ENCODE measurements around the gene COPS2. TPM values are rescaled to one million over a fixed set of nuclear protein-coding genes. Genes with fewer than 3 reads are reported as not detected.

COPS2 gene
- total RNA-seq, 2 donors from 2014 or later, result 17.5 to 33.7 TPM

DNA sequence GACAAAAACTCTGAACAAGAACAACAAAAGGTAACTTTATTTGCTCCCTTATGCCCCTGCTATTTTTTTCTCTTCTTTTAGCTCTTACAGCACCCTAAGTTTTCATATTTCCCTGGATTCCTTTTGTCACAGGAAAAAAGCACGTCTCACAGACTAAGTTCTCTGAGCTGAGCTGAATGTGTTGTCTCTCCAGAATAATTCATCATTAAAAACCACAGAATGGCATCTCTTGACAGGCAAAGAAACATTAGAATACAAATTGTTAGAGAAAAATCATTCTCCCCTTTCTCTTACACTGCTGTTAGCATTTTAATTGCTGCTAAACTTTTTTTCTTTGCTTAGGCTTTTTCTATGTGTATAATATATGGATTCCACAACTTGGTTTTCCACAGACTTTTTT, 60.5 kb downstream of the COPS2 start:
- Histone ChIP-seq H3K4me1 (peaks cover 9% of the 10 kb centered on the region), H3K9me3 (no peaks in the 10 kb centered on the region), H3K36me3 (replicated peaks in 1 of 2; ENCODE audit: insufficient read depth in 1 of 2, low read depth in 2 of 2) (no peaks in the 10 kb centered on the region), H3K4me3 (no peak overlapping the region), H3K27me3 (no peaks in the 10 kb centered on the region), H3K27ac (no peak overlapping the region)
- WGBS, 2 donors, result 71 to 79% methylated on average over 1 of the region's 1 CpG
- intact Hi-C loops (cut with DNase I), result loop anchor here (10.0 kb wide), 1 partner anchor 60 kb away; no protein-coding TSS in a partner anchor
- TF ChIP-seq, protein P1, sequence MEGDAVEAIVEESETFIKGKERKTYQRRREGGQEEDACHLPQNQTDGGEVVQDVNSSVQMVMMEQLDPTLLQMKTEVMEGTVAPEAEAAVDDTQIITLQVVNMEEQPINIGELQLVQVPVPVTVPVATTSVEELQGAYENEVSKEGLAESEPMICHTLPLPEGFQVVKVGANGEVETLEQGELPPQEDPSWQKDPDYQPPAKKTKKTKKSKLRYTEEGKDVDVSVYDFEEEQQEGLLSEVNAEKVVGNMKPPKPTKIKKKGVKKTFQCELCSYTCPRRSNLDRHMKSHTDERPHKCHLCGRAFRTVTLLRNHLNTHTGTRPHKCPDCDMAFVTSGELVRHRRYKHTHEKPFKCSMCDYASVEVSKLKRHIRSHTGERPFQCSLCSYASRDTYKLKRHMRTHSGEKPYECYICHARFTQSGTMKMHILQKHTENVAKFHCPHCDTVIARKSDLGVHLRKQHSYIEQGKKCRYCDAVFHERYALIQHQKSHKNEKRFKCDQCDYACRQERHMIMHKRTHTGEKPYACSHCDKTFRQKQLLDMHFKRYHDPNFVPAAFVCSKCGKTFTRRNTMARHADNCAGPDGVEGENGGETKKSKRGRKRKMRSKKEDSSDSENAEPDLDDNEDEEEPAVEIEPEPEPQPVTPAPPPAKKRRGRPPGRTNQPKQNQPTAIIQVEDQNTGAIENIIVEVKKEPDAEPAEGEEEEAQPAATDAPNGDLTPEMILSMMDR (IDR thresholded peaks at IDR 0.05), result no peak
- no peak for TF ChIP-seq POLR2A (IDR thresholded peaks at IDR 0.05)
- ATAC-seq (no peak), DNase-seq (no peak)

DNA sequence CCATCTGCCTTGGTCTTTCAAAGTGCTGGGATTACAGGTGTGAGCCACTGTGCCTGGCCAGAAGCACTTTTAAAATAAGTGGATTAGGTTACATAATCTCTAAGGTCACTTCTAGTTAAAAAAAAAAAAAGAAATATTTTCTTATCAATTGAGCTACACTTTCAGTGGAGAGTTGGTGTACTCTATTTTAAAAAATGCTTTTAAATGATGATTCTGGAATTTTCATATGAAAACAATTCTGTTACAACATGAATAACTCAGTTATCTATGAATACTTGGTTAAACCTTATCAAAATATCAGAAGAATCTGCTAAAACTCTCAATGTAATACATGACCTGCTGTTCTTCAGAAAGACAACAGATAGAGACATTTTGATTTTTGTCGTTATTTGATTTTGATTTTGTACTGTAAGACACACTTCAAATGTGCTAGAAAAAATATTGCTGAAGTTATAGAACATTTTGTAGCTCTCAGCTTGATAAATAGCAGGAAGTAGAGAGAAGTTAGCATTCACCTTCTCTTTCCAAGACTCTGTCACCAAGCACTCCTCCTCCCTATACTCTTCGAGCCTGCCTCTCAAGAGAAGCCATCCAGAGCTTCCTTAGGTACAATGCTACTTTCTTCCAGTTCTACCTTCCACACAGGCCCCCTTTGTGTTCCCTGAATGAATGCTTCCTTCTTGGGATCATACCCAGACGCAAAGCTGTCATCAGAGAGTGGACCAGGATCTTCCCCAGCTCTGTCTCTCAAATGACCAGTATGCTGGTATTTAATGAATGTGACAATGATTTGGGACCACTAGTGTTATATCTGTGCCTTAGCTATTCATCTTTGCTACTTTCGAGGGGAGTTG, 61.9 kb downstream of the COPS2 start:
- no peak for ATAC-seq
- TF ChIP-seq, protein P1 (IDR thresholded peaks at IDR 0.05), result no peak
- TF ChIP-seq POLR2A (IDR thresholded peaks at IDR 0.05), result no peak
- Histone ChIP-seq H3K4me1 (peaks cover 9% of the 10 kb centered on the region), H3K27ac (no peak overlapping the region), H3K9me3 (no peaks in the 10 kb centered on the region), H3K27me3 (no peaks in the 10 kb centered on the region), H3K4me3 (no peak overlapping the region), H3K36me3 (replicated peaks in 1 of 2; ENCODE audit: insufficient read depth in 1 of 2, low read depth in 2 of 2) (no peaks in the 10 kb centered on the region)
- DNase-seq, result no peak
- intact Hi-C loops (cut with DNase I), result loop anchor here (10.0 kb wide), 1 partner anchor 59 kb away; no protein-coding TSS in a partner anchor
- WGBS, 2 donors, result 77 to 87% methylated on average over 3 to 4 of the region's 4 CpGs

DNA sequence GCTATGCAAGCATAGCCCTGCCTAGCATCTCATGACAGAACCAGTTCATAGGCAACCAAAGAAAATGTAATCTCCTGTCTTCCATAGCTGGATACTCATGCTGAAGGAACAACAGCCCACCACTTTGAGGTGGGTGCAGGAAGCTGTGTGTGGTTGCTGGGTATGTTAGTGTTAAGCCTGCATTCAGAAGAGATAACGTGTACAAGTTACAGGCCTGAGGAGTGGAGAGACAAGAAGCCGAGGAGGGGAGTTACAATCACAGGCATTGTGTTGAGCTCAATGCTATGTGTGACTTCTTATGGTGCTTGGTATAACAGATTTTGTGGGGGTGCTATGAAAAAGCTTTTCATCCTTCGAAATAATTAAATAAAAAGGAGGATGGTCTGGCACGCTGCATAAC, 66.4 kb downstream of the COPS2 start:
- no peak overlapping the region for H3K27ac ChIP-seq
- H3K4me1 ChIP-seq, result peaks cover 11% of the 10 kb centered on the region
- no peak for ATAC-seq
- DNase-seq, result no peak
- WGBS, 2 donors, result 84 to 91% methylated on average over 4 of the region's 4 CpGs
- H3K27me3 ChIP-seq, result no peaks in the 10 kb centered on the region
- intact Hi-C loops (cut with DNase I), result no loop called here
- H3K36me3 ChIP-seq (replicated peaks in 1 of 2; ENCODE audit: insufficient read depth in 1 of 2, low read depth in 2 of 2), result no peaks in the 10 kb centered on the region
- no peak for TF ChIP-seq POLR2A (IDR thresholded peaks at IDR 0.05)
- TF ChIP-seq, protein P1 (IDR thresholded peaks at IDR 0.05), result no peak
- no peaks in the 10 kb centered on the region for H3K9me3 ChIP-seq
- no peak overlapping the region for H3K4me3 ChIP-seq

DNA sequence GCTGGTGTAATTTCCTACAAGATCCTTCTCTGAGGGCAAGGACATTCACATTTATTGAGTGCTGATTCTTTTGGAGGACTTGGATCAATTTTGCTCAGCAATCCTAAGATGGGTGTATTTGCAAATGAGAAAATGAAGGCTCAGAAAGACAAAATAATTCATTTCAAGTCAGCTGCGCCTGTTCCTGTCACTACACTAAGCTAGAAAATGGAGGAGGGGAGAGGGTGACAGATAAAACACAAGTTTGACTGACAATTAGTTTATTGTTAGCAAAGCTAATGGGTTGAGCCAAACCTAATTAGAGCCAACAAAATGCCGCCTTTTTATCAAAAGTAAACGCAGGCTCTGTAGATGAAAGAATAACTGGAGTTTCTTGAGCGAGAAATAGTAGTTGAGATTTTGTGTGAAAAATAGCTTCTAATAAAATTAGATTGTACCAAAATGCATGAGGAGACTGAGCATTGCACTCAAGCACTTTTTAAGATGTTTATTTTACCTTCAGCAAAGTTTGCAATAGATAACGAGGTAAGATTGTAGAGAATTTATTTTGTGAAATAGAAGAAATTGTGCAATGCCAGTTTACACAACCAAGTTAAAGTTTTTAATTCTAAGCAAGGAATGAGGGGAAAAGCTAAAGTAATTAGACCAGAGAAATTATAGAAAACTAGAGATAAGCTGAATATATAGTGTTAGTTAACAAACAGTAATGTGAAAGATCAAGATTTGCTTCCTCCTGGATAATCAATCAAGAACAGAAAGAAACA, 69.5 kb downstream of the COPS2 start:
- H3K4me3 ChIP-seq, result no peak overlapping the region
- WGBS, 2 donors, result 20 to 27% methylated on average over 5 of the region's 5 CpGs
- H3K9me3 ChIP-seq, result no peaks in the 10 kb centered on the region
- ATAC-seq, result no peak
- H3K27me3 ChIP-seq, result no peaks in the 10 kb centered on the region
- TF ChIP-seq POLR2A (IDR thresholded peaks at IDR 0.05), result no peak
- TF ChIP-seq, protein P1 (IDR thresholded peaks at IDR 0.05), result no peak
- no peak for DNase-seq
- intact Hi-C loops (cut with DNase I), result no loop called here
- no peak overlapping the region for H3K27ac ChIP-seq
- H3K36me3 ChIP-seq (replicated peaks in 1 of 2; ENCODE audit: insufficient read depth in 1 of 2, low read depth in 2 of 2), result no peaks in the 10 kb centered on the region
- H3K4me1 ChIP-seq, result peaks cover 11% of the 10 kb centered on the region
